Smooth muscle cell of the umbilical artery (primary cell): ENCODE data around the gene EIF3J. TPM values are rescaled to one million over a fixed set of nuclear protein-coding genes. Genes with fewer than 3 reads are reported as not detected.

ENCODE experiments used
- total RNA-seq: library from RNA; depleted of rRNA; stranded (reverse); fragments of >200 nt; gene quantifications from 2 replicates; pipeline ENCODE4 v1.2.3, GENCODE V29; 2014

Gene EIF3J, protein sequence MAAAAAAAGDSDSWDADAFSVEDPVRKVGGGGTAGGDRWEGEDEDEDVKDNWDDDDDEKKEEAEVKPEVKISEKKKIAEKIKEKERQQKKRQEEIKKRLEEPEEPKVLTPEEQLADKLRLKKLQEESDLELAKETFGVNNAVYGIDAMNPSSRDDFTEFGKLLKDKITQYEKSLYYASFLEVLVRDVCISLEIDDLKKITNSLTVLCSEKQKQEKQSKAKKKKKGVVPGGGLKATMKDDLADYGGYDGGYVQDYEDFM
- 46.9 and 71.1 TPM in 2 replicates for total RNA-seq

DNA sequence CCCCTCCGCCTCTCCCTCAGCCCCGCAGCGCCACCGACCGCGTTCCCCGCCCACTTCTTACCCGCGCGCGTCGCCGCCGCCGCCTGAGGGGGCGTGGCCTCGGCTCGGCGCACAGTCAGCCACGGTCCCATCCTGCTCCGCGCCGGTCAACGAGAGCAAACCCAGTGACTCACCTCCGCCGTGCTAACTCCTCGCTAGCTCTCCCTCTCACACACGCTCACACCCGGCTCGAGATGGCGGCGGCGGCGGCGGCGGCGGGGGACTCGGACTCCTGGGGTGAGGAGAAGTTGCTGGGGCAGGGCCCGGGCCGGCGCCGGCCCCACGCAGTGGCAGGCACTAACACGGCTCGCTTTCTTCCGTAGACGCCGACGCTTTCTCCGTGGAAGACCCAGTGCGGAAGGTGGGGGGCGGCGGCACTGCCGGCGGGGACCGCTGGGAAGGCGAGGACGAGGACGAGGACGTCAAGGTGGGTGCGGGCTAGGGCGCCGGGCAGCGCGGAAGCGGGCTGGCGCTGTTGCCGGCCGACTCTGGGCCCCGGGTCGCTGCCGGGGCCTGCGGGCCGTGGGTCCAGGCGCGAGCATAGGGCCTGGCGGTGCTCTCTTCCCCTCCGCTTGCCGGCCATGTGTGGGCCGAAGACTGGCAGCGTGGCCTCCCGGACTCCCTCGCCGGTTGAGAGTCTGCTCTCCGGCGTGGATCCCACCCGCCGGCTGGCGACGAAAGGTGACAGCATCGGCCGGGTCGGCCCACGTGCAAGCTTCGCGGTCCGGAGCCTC, at the start of gene EIF3J:
EIF3J (plus strand) TSS at position 186 of the 773 bp plus-strand sequence; CDS start at position 234, 48 bp downstream.

Other genes with a start within 250 kb of the EIF3J start
- 172 and 221 TPM in 2 replicates for gene GOLM2, start 248.4 kb upstream of the EIF3J start, total RNA-seq
- 51.7 and 54.8 TPM in 2 replicates for gene CTDSPL2, start 109.5 kb upstream of the EIF3J start, total RNA-seq
- 81.7 and 110 TPM in 2 replicates for gene SPG11, start 126.5 kb downstream of the EIF3J start, total RNA-seq
- gene PATL2, start 174.2 kb downstream of the EIF3J start, total RNA-seq: 0.30 and 0.37 TPM in 2 replicates
- 1,831 and 2,217 TPM in 2 replicates for gene B2M, start 174.4 kb downstream of the EIF3J start, total RNA-seq
- 5.9 and 10.2 TPM in 2 replicates for gene TRIM69, start 199.4 kb downstream of the EIF3J start, total RNA-seq